GM15510 (cell line): ENCODE measurements around the gene PHRF1.

ENCODE experiments used
- POLR2A ChIP-seq: IDR thresholded peaks from 3 replicates; pipeline ENCODE4 v1.6.1; 2011; ENCODE audit warnings: borderline replicate concordance; ENCODE audit not compliant: insufficient read length; ENCODE audit errors: extremely low read depth

Gene PHRF1

GRCh38 chr11:551596-551995, 24.7 kb upstream of the PHRF1 start:
- TF ChIP-seq POLR2A = no peak

GRCh38 chr11:553083-553987, 22.9 kb upstream of the PHRF1 start:
- no peak for TF ChIP-seq POLR2A

- TF ChIP-seq POLR2A = no peak
Measured at GRCh38 chr11:553988-554340, 22.3 kb upstream of the PHRF1 start.

DNA sequence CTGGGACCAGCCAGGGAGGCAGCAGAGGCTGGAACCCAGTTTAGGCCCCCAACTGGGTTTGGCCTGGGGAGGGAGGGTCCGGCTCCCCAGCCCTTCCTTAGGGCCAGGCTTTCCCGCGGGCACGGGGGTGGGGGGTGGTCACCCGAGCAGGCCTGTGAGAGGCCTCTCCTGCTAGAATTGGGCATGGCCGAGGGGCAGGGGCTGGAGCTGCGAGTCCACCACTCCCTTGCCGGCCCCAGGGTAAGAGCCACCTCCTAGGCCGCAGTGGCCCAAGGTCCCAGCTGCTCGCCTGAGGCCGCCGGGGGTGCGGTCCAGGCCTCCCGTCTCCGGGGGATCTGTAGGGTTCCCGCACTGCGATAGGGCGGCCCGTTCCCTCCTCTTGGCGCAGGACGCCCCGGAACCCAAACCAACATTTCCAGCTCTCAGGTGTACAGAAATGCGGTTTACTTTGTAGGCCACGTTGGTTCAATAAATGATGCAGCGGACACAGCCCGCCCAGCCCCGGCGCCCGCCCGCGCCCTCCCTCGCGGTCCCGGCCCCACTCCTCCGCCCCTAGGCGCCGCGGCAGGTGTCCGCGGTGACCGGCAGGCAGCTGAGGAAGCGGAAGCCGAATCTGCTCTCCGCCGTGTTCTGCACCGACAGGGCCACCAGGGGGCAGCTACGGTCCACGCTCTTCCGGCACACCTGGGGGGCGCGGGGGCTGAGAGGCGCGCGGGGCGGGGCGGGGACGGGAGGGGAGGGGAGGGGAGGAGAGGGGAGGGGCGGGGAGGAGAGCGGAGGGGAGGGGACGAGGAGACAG, 21.6 kb upstream of the PHRF1 start:
- no peak for TF ChIP-seq POLR2A

- TF ChIP-seq POLR2A = no peak
Measured at GRCh38 chr11:555227-555779, 21.0 kb upstream of the PHRF1 start.

DNA sequence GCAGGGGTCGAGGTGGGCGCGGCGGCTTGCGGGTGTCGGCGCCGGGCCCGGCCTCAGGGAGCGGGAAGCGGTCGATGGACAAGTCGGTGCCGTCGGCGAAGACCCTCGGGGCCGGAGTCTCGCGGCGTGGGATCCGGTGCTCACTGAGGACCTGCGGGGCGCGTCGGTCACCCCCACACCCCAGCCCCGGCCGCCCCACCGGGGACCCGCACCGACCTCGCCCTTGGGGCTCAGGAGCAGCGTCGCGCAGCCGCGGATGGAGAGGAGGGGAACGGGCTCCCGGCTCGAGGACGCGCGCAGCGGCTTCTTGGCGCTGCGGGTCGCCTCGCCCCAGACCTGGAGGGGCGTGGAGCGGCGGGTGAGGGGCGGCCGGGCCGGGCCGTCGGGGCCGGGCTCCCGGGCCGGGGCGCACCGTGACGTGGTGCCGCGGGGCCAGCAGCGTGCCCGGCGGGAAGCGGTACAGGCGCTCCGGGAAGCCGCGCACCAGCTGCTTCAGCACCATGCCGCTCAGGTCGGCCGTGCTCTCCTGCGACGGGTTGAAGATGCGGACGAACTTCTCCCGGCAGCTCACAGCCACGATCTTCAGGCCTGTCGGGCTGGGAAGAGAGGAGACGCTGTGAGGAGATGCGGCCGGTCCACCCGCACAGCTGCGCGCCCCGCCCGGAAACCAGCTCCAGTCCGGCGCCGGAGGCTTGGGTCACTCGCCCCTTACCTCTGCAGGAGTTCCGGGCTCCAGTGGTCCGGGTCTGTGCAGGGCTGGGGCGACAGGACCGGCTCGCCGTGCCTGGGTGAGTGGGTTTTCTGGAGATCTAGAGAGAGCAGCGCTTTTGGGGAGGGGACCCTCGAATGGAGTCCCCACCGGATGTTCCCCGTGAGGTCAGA, 20.2 kb upstream of the PHRF1 start:
- no peak for TF ChIP-seq POLR2A

GRCh38 chr11:556662-557256, 19.5 kb upstream of the PHRF1 start:
- TF ChIP-seq POLR2A = no peak

DNA sequence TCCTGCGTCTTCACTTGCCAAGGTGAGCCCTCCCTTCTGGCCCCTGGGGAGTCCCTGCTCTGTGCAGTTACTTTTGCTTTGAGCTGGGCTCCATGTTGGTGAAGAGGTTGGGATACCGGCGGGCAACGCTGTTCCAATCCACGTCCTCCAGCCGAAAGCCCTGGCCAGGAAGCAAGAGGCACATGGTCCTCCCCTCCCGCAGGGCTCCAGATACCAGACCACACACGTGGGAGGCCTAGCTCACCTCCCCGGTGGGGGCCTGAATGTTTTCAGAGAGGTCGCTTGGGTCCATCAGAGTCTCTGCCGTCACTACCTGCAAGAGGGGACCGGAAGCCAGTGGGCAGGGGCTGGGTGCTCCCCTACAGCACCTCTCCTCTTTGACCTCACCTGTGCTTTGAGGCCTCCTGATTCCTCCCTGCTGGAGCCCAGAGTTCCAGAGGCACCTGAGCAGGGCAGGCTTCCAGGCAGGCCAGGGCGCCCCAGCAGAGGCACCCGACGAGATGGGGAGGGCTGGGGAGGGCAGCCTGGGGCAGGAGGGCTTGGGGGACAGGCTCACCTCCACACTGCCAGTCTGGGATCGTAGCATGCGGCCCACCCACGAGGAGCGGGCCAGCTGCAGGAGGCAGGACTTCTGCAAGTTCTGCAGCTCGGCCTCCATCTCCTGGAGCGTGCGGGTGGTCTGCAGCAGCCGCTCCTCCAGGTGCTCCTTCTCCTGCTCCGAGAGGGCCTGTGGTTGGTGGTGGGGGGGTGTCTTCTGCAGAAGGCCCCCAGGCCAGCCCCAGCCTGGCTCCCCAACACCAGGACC, 18.7 kb upstream of the PHRF1 start:
- no peak for TF ChIP-seq POLR2A

GRCh38 chr11:558503-558902, 17.8 kb upstream of the PHRF1 start:
- no peak for TF ChIP-seq POLR2A

DNA sequence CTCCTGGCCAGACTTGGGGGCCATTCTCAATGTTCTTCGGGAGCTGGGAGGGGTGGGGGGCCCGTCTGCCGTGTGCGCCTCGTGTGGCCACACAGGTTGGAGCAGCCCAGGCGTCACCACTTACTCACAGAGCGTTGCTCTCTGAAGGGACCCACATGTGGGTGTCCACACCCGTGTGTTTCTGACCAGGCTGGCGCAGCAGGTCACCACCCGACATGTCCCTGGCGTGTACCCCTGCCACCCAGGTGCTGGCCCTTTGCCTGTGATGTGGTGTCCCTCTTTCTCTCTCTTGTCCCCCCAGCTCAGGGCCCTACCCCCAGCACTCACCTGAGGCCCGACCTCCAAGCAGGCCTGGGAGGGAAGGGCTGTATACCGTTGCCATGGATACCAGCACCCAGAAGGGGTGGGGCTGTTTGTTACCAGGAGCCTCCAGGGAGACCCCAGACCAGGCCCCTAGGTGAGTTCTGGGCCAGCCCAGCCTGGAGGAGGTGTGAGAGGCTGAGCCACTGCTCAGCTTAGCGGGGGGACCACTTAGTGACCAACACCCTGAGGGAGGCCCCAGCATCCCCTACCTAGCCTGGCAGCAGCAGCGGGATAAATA, 17.1 kb upstream of the PHRF1 start:
- no peak for TF ChIP-seq POLR2A

DNA sequence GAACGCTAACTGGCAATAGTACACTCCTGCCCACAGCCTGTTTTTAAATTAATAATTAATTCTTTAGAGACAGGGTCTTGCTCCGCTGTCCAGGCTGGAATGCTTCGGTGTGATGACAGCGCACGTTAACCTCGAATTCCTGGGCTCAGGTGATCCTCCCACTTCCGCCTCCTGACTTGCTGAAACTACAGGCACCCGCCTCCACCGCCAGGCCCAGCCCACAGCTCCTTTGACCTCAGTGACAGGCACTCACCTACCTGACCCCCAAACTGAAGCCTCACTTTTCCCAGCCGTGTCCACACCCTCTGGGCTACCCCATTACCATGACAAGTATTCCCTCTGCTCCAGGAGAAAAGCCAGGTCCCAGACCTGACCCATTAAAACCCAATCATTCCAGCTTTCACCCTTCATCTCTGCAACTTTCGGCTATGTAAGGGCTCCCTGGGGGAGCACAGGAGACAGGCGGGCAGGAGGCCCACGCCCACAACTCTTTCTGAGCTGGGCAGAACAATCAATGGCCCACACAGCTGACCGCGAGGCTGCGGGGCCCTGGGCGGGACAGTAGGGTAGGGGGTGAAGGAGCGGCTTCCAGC, 16.5 kb upstream of the PHRF1 start:
- TF ChIP-seq POLR2A = no peak

- TF ChIP-seq POLR2A = peak; percentile 77
Measured at GRCh38 chr11:560305-561147, 15.7 kb upstream of the PHRF1 start, which contains the start of the genes LMNTD2 and RASSF7. LMNTD2 (minus strand) TSS chr11:560738; CDS start chr11:560716, 22 bp downstream. RASSF7 (plus strand) TSS chr11:560970; CDS start chr11:561769, 799 bp downstream.
